ENCODE measurements around the gene TRIM46.
"Not testable (repeated sequence)": the region's sequence is repeated elsewhere in the genome, so short reads cannot be mapped to it uniquely, and the experiment has no call there.

The TRIM46 gene

GRCh38 chr1:155193275-155193990, 19.8 kb downstream of the TRIM46 start:
- H3K4me1 ChIP-seq (ENCODE audit: control insufficient read depth, insufficient read depth, low read length), result peaks cover 19% of the 10 kb centered on the region
- H3K36me3 ChIP-seq (ENCODE audit: control insufficient read depth, insufficient read depth, low read length), result peaks cover 21% of the 10 kb centered on the region
- H3K27ac ChIP-seq (ENCODE audit: low read depth, low read length), result peak overlapping the region; percentile 99
- peak overlapping the region; percentile 91 for H3K9ac ChIP-seq (ENCODE audit: low read depth, low read length)
- peak overlapping the region; percentile 98 for H3K4me3 ChIP-seq (ENCODE audit: low read depth, low read length)
- H3K9me3 ChIP-seq (ENCODE audit: control insufficient read depth, insufficient read depth, low read length), result no peaks in the 10 kb centered on the region
- peaks cover 3% of the 10 kb centered on the region; the same call in 1 of the 2 replicates for H3K27me3 ChIP-seq (ENCODE audit: control insufficient read depth, insufficient read depth, low read length)

- peaks cover 19% of the 10 kb centered on the region for H3K4me1 ChIP-seq (ENCODE audit: control insufficient read depth, insufficient read depth, low read length)
- H3K27ac ChIP-seq (ENCODE audit: low read depth, low read length), result peak overlapping the region; percentile 99
- peak overlapping the region; percentile 98 for H3K4me3 ChIP-seq (ENCODE audit: low read depth, low read length)
- peaks cover 25% of the 10 kb centered on the region for H3K36me3 ChIP-seq (ENCODE audit: control insufficient read depth, insufficient read depth, low read length)
- H3K9ac ChIP-seq (ENCODE audit: low read depth, low read length), result peak overlapping the region; percentile 91
- not testable (repeated sequence) for H3K9me3 ChIP-seq (ENCODE audit: control insufficient read depth, insufficient read depth, low read length); H3K27me3 ChIP-seq (ENCODE audit: control insufficient read depth, insufficient read depth, low read length)
Measured at GRCh38 chr1:155193991-155194240, 20.3 kb downstream of the TRIM46 start.

GRCh38 chr1:155195201-155196102, 21.8 kb downstream of the TRIM46 start:
- Histone ChIP-seq H3K9me3 (ENCODE audit: control insufficient read depth, insufficient read depth, low read length) (no peaks in the 10 kb centered on the region), H3K27ac (ENCODE audit: low read depth, low read length) (peak overlapping the region; percentile 99), H3K9ac (ENCODE audit: low read depth, low read length) (peak overlapping the region; percentile 88), H3K27me3 (ENCODE audit: control insufficient read depth, insufficient read depth, low read length) (peaks cover 3% of the 10 kb centered on the region; the same call in 1 of the 2 replicates), H3K4me1 (ENCODE audit: control insufficient read depth, insufficient read depth, low read length) (peaks cover 19% of the 10 kb centered on the region), H3K4me3 (ENCODE audit: low read depth, low read length) (peak overlapping the region; percentile 98), H3K36me3 (ENCODE audit: control insufficient read depth, insufficient read depth, low read length) (peaks cover 38% of the 10 kb centered on the region)

GRCh38 chr1:155196103-155196892, 22.6 kb downstream of the TRIM46 start:
- Histone ChIP-seq H3K27me3 (ENCODE audit: control insufficient read depth, insufficient read depth, low read length) (peaks cover 3% of the 10 kb centered on the region; the same call in 1 of the 2 replicates), H3K27ac (ENCODE audit: low read depth, low read length) (peak overlapping the region; percentile 99), H3K36me3 (ENCODE audit: control insufficient read depth, insufficient read depth, low read length) (peaks cover 47% of the 10 kb centered on the region), H3K9me3 (ENCODE audit: control insufficient read depth, insufficient read depth, low read length) (no peaks in the 10 kb centered on the region), H3K4me1 (ENCODE audit: control insufficient read depth, insufficient read depth, low read length) (peaks cover 19% of the 10 kb centered on the region), H3K9ac (ENCODE audit: low read depth, low read length) (peak overlapping the region; percentile 88), H3K4me3 (ENCODE audit: low read depth, low read length) (peak overlapping the region; percentile 98)

- H3K36me3 ChIP-seq (ENCODE audit: control insufficient read depth, insufficient read depth, low read length), result peaks cover 55% of the 10 kb centered on the region
- H3K27ac ChIP-seq (ENCODE audit: low read depth, low read length), result peak overlapping the region; percentile 99
Measured at GRCh38 chr1:155196893-155197638, 23.4 kb downstream of the TRIM46 start.

GRCh38 chr1:155197901-155198546, 24.4 kb downstream of the TRIM46 start:
- H3K27me3 ChIP-seq (ENCODE audit: control insufficient read depth, insufficient read depth, low read length), result no peaks in the 10 kb centered on the region
- H3K4me3 ChIP-seq (ENCODE audit: low read depth, low read length), result no peak overlapping the region
- H3K4me1 ChIP-seq (ENCODE audit: control insufficient read depth, insufficient read depth, low read length), result peaks cover 15% of the 10 kb centered on the region
- no peaks in the 10 kb centered on the region for H3K9me3 ChIP-seq (ENCODE audit: control insufficient read depth, insufficient read depth, low read length)
- H3K27ac ChIP-seq (ENCODE audit: low read depth, low read length), result peak overlapping the region; percentile 99
- H3K36me3 ChIP-seq (ENCODE audit: control insufficient read depth, insufficient read depth, low read length), result peaks cover 64% of the 10 kb centered on the region
- no peak overlapping the region for H3K9ac ChIP-seq (ENCODE audit: low read depth, low read length)

More at GRCh38 chr1:155196893-155197638, 23.4 kb downstream of the TRIM46 start:
- no peaks in the 10 kb centered on the region for H3K9me3 ChIP-seq (ENCODE audit: control insufficient read depth, insufficient read depth, low read length)
- peaks cover 19% of the 10 kb centered on the region for H3K4me1 ChIP-seq (ENCODE audit: control insufficient read depth, insufficient read depth, low read length)
- peak overlapping the region; percentile 98 for H3K4me3 ChIP-seq (ENCODE audit: low read depth, low read length)
- peaks cover 3% of the 10 kb centered on the region; the same call in 1 of the 2 replicates for H3K27me3 ChIP-seq (ENCODE audit: control insufficient read depth, insufficient read depth, low read length)
- H3K9ac ChIP-seq (ENCODE audit: low read depth, low read length), result peak overlapping the region; percentile 59

- no peak overlapping the region for H3K9ac ChIP-seq (ENCODE audit: low read depth, low read length)
- H3K4me1 ChIP-seq (ENCODE audit: control insufficient read depth, insufficient read depth, low read length), result peaks cover 15% of the 10 kb centered on the region
- H3K36me3 ChIP-seq (ENCODE audit: control insufficient read depth, insufficient read depth, low read length), result peaks cover 66% of the 10 kb centered on the region
- no peak overlapping the region for H3K27ac ChIP-seq (ENCODE audit: low read depth, low read length)
- H3K27me3 ChIP-seq (ENCODE audit: control insufficient read depth, insufficient read depth, low read length), result no peaks in the 10 kb centered on the region
- H3K4me3 ChIP-seq (ENCODE audit: low read depth, low read length), result no peak overlapping the region
- no peaks in the 10 kb centered on the region for H3K9me3 ChIP-seq (ENCODE audit: control insufficient read depth, insufficient read depth, low read length)
Measured at GRCh38 chr1:155198547-155198906, 24.9 kb downstream of the TRIM46 start.

- H3K27ac ChIP-seq (ENCODE audit: low read depth, low read length), result no peak overlapping the region
- no peak overlapping the region for H3K4me3 ChIP-seq (ENCODE audit: low read depth, low read length)
- no peaks in the 10 kb centered on the region for H3K27me3 ChIP-seq (ENCODE audit: control insufficient read depth, insufficient read depth, low read length)
- H3K4me1 ChIP-seq (ENCODE audit: control insufficient read depth, insufficient read depth, low read length), result peaks cover 15% of the 10 kb centered on the region
- no peak overlapping the region for H3K9ac ChIP-seq (ENCODE audit: low read depth, low read length)
- no peaks in the 10 kb centered on the region for H3K9me3 ChIP-seq (ENCODE audit: control insufficient read depth, insufficient read depth, low read length)
- peaks cover 73% of the 10 kb centered on the region for H3K36me3 ChIP-seq (ENCODE audit: control insufficient read depth, insufficient read depth, low read length)
Measured at GRCh38 chr1:155199792-155200191, 26.1 kb downstream of the TRIM46 start.

GRCh38 chr1:155200920-155201319, 27.3 kb downstream of the TRIM46 start:
- H3K27ac ChIP-seq (ENCODE audit: low read depth, low read length), result no peak overlapping the region
- H3K9me3 ChIP-seq (ENCODE audit: control insufficient read depth, insufficient read depth, low read length), result no peaks in the 10 kb centered on the region
- no peak overlapping the region for H3K4me3 ChIP-seq (ENCODE audit: low read depth, low read length)
- no peaks in the 10 kb centered on the region for H3K27me3 ChIP-seq (ENCODE audit: control insufficient read depth, insufficient read depth, low read length)
- no peak overlapping the region for H3K9ac ChIP-seq (ENCODE audit: low read depth, low read length)
- peaks cover 15% of the 10 kb centered on the region for H3K4me1 ChIP-seq (ENCODE audit: control insufficient read depth, insufficient read depth, low read length)
- peaks cover 73% of the 10 kb centered on the region for H3K36me3 ChIP-seq (ENCODE audit: control insufficient read depth, insufficient read depth, low read length)

GRCh38 chr1:155202198-155202597, 28.5 kb downstream of the TRIM46 start:
- H3K27me3 ChIP-seq (ENCODE audit: control insufficient read depth, insufficient read depth, low read length), result no peaks in the 10 kb centered on the region
- no peak overlapping the region for H3K27ac ChIP-seq (ENCODE audit: low read depth, low read length)
- no peak overlapping the region for H3K4me3 ChIP-seq (ENCODE audit: low read depth, low read length)
- H3K4me1 ChIP-seq (ENCODE audit: control insufficient read depth, insufficient read depth, low read length), result peaks cover 9% of the 10 kb centered on the region
- peaks cover 65% of the 10 kb centered on the region for H3K36me3 ChIP-seq (ENCODE audit: control insufficient read depth, insufficient read depth, low read length)
- H3K9ac ChIP-seq (ENCODE audit: low read depth, low read length), result no peak overlapping the region
- no peaks in the 10 kb centered on the region for H3K9me3 ChIP-seq (ENCODE audit: control insufficient read depth, insufficient read depth, low read length)

All from HUES48 (cell line).